Renal cortex interstitium (tissue), 11 donors: Measurements from ENCODE around the gene RUNX2. TPM values are rescaled to one million over a fixed set of nuclear protein-coding genes. Genes with fewer than 3 reads are reported as not detected.

Source experiments
- DNase-seq, 11 donors: peaks; one replicate each; pipeline ENCODE4 v3.0.0-alpha.2; 2013; ENCODE audit warnings: low read depth in 9 of 11, low spot score in 4 of 11; ENCODE audit errors: extremely low read depth in 1 of 11
- polyA plus RNA-seq, 3 donors: library from polyadenylated mRNA; unstranded; fragments of 120-200 nt; gene quantifications; one replicate each; pipeline ENCODE4 v1.2.1, GENCODE V29; 2013; ENCODE audit not compliant: insufficient read length in 3 of 3

The RUNX2 gene
- polyA plus RNA-seq, 3 donors = 2.4 to 3.8 (median 3.0) TPM

- no peak for DNase-seq
These were observed 141.5 kb downstream of the RUNX2 start for GRCh38 chr6:45469663-45470062.

- no peak for DNase-seq
These were observed 142.1 kb downstream of the RUNX2 start for GRCh38 chr6:45470131-45470738.

- no peak for DNase-seq
These were observed 144.3 kb downstream of the RUNX2 start for GRCh38 chr6:45472382-45472781.

- DNase-seq = no peak
These were observed 145.2 kb downstream of the RUNX2 start for GRCh38 chr6:45473121-45473993.

- no peak for DNase-seq
These were observed 146.2 kb downstream of the RUNX2 start for GRCh38 chr6:45474376-45474775.

GRCh38 chr6:45476341-45476740 is 148.2 kb downstream of the RUNX2 start:
- no peak for DNase-seq

GRCh38 chr6:45477278-45477677 is 149.1 kb downstream of the RUNX2 start:
- no peak for DNase-seq

GRCh38 chr6:45477790-45478189 is 149.7 kb downstream of the RUNX2 start:
- DNase-seq = no peak

GRCh38 chr6:45478240-45478639 is 150.1 kb downstream of the RUNX2 start:
- no peak for DNase-seq

GRCh38 chr6:45479834-45480751 is 152.0 kb downstream of the RUNX2 start:
- DNase-seq = no peak

GRCh38 chr6:45480752-45481415 is 152.8 kb downstream of the RUNX2 start:
- DNase-seq = no peak

GRCh38 chr6:45483021-45483420 is 154.9 kb downstream of the RUNX2 start:
- no peak for DNase-seq

- no peak for DNase-seq
These were observed 155.4 kb downstream of the RUNX2 start for GRCh38 chr6:45483501-45483900.

- no peak for DNase-seq
These were observed 158.6 kb downstream of the RUNX2 start for GRCh38 chr6:45486736-45487135.

- DNase-seq = no peak
These were observed 159.5 kb downstream of the RUNX2 start for GRCh38 chr6:45487645-45488044.

GRCh38 chr6:45488269-45488668 is 160.1 kb downstream of the RUNX2 start:
- no peak for DNase-seq

- DNase-seq = no peak
These were observed 160.8 kb downstream of the RUNX2 start for GRCh38 chr6:45488889-45489288.

GRCh38 chr6:45491048-45491735 is 163.1 kb downstream of the RUNX2 start:
- DNase-seq = no peak

- DNase-seq = no peak
These were observed 163.7 kb downstream of the RUNX2 start for GRCh38 chr6:45491874-45492273.
